Heart right ventricle (tissue), 16 donors: Measurements from ENCODE around the gene TM4SF5. TPM values are rescaled to one million over a fixed set of nuclear protein-coding genes. Genes with fewer than 3 reads are reported as not detected.

Experiments
- ATAC-seq, 8 donors: fragments of 200-7000 bp; cut with Tn5 transposase; one replicate each; pipeline ENCODE4 v1.9.1; 2020; ENCODE audit warnings: mild to moderate bottlenecking in 8 of 8, moderate library complexity in 8 of 8, moderate number of reproducible peaks in 1 of 8
- DNase-seq, 2 donors: peaks; one replicate each; pipeline ENCODE4 v3.0.0-alpha.2; 2020
- H3K27ac ChIP-seq, 10 donors: fragments of 200-600 bp; sonication (generic) in 2 of 10; one replicate each; pipeline versions ENCODE4 v1.5.0 to v1.8.0; 2020 to 2022; ENCODE audit warnings: mild to moderate bottlenecking in 3 of 10
- H3K27me3 ChIP-seq, 7 donors: fragments of 200-600 bp; one replicate each; pipeline ENCODE4 v1.8.0; 2021 to 2022; ENCODE audit warnings: mild to moderate bottlenecking in 2 of 7
- H3K36me3 ChIP-seq, 9 donors: fragments of 200-600 bp; sonication (generic) in 1 of 9; one replicate each; pipeline versions ENCODE4 v1.5.0 to v1.8.0; 2020 to 2022; ENCODE audit warnings: mild to moderate bottlenecking in 2 of 9
- H3K4me1 ChIP-seq, 9 donors: fragments of 200-600 bp; sonication (generic) in 1 of 9; one replicate each; pipeline versions ENCODE4 v1.5.0 to v1.8.0; 2020 to 2022; ENCODE audit warnings: mild to moderate bottlenecking in 4 of 9
- H3K4me3 ChIP-seq, 10 donors: fragments of 200-600 bp; sonication (generic) in 2 of 10; one replicate each; pipeline versions ENCODE4 v1.5.0 to v1.8.0; 2020 to 2022; ENCODE audit warnings: mild to moderate bottlenecking in 7 of 10, moderate library complexity in 2 of 10
- H3K9me3 ChIP-seq, 11 donors: fragments of 200-600 bp in 10 of 11; sonication (generic) in 2 of 11; one replicate each; pipeline versions ENCODE4 v1.5.0 to v1.8.0; 2013 to 2022; ENCODE audit warnings: mild to moderate bottlenecking in 2 of 11, control low read depth in 1 of 11, moderate library complexity in 1 of 11
- CTCF ChIP-seq, 9 donors: fragments of 200-600 bp; sonication (generic) in 2 of 9; IDR thresholded peaks; one replicate each; pipeline versions ENCODE4 v1.5.0 to v1.8.0; 2021 to 2022; ENCODE audit warnings: antibody characterized with exemption in 9 of 9, mild to moderate bottlenecking in 5 of 9, moderate library complexity in 1 of 9
- WGBS, 2 donors: extraction: QIAGEN DNeasy Blood & Tissue Kit; methylation state at CpG; one replicate each; pipeline ENCODE4 v1.1.7; 2013; ENCODE audit warnings: inconsistent platforms in 1 of 2; 5-methylcytosine and 5-hydroxymethylcytosine counted together
- intact Hi-C, 10 donors: fragments of 100-400 bp; cut with DNase I; formaldehyde crosslinking; loops; one replicate each; pipeline versions ENCODE4 v1.11.1 to v1.14.2; 2022
- polyA plus RNA-seq, 2 donors: library from polyadenylated mRNA; stranded (reverse); fragments of 200-250 nt; gene quantifications; one replicate each; pipeline ENCODE4 v1.2.3, GENCODE V29; 2013
- total RNA-seq, 10 donors: library from RNA; stranded (reverse); fragmentation: NEBNext Ultra II Directional in 3 of 10; extraction: Animal tissue kit (Norgen Biotek cat#: 25700) in 3 of 10; gene quantifications; one replicate each; pipeline versions ENCODE4 v1.2.1 to v1.2.4, GENCODE V29; 2021 to 2023
- donor health status: Arrhythmogenic right ventricular cardiomyopathy.
- donor health status: ischemic (EF 13 %, LVEDD 7.1; RV severe dilation, severe dysfunction).
- donor health status: healthy with polysubstance abuse.
- donor health status: DM: no; HTN: yes; CAD: no.
- donor health status: DM: no; HTN: no; CAD: no.
- donor health status: ischemic (EF 25% LVEDD 6.9; RV normal size, moderate dysfunction).
- donor health status: ischemic (EF 25% LVEDD 5.7; RV mildly dilated, moderate dysfunction).
- donor health status: healthy.
- donor health status: DM: yes; HTN: yes; CAD: no.
- donor health status: Ischemic cardiomyopathy.
- donor health status: ischemic (EF 35%, LVEDD 5.7; RV mildly dilated, moderate dysfunction).
- donor health status: nonischemic (EF 11% LVEDD 7.7; RV severe dilation, severe dysfunction).
- donor health status: DM: yes; HTN: yes; CAD: no.
- donor health status: PGD.
- donor health status: ischemic (EF 29% LVEDD 5.4; RV normal size, mild dysfunction).
- donor health status: nonischemic (EF 23%, LVEDD 6.1; RV moderate dilation, normal function).

TM4SF5 gene
- total and polyA plus RNA-seq, 12 donors = not detected

GRCh38 chr17:4812690-4813089 is 41.0 kb downstream of the TM4SF5 start:
- 62 to 71% methylated on average over 7 of the region's 7 CpGs for WGBS, 2 donors
- Histone ChIP-seq H3K4me1 (peaks cover 6 to 26% (median 11%) of the 10 kb centered on the region in 9 donors), H3K9me3 (no peaks in the 10 kb centered on the region), H3K4me3 (no peak overlapping the region), H3K27me3 (no peaks in the 10 kb centered on the region), H3K27ac (peak overlapping the region in 7 of 10 donors; percentile 19 to 55 (median 45)), H3K36me3 (peaks cover 0 to 63% (median 11%) of the 10 kb centered on the region in 9 donors)
- intact Hi-C loops = no loop called here
- ATAC-seq = peak in 4 of 8 donors; percentile 48 to 81 (median 50)
- DNase-seq = no peak
- TF ChIP-seq CTCF (IDR thresholded peaks at IDR 0.05) = no peak

GRCh38 chr17:4815043-4815675 is 43.5 kb downstream of the TM4SF5 start:
- H3K4me1 ChIP-seq = peaks cover 0 to 13% (median 0%) of the 10 kb centered on the region in 9 donors
- no peaks in the 10 kb centered on the region for H3K27me3 ChIP-seq
- no peak overlapping the region for H3K27ac ChIP-seq
- no peak overlapping the region for H3K4me3 ChIP-seq
- WGBS, 2 donors = 85 to 90% methylated on average over 7 of the region's 7 CpGs
- DNase-seq (no peak), ATAC-seq (no peak)
- H3K9me3 ChIP-seq = no peaks in the 10 kb centered on the region
- intact Hi-C loops = no loop called here
- peaks cover 0 to 70% (median 21%) of the 10 kb centered on the region in 9 donors for H3K36me3 ChIP-seq
- TF ChIP-seq CTCF (IDR thresholded peaks at IDR 0.05) = peak in 1 of 9 donors; percentile 21

GRCh38 chr17:4816826-4817225 is 45.1 kb downstream of the TM4SF5 start:
- TF ChIP-seq CTCF (IDR thresholded peaks at IDR 0.05) = no peak
- Histone ChIP-seq H3K9me3 (no peaks in the 10 kb centered on the region), H3K4me3 (no peak overlapping the region), H3K4me1 (peaks cover 0 to 9% (median 0%) of the 10 kb centered on the region in 9 donors), H3K27me3 (no peaks in the 10 kb centered on the region), H3K36me3 (peaks cover 0 to 78% (median 21%) of the 10 kb centered on the region in 9 donors), H3K27ac (no peak overlapping the region)
- 93 to 95% methylated on average over 13 of the region's 13 CpGs for WGBS, 2 donors
- DNase-seq (no peak), ATAC-seq (no peak)
- intact Hi-C loops = no loop called here

GRCh38 chr17:4818276-4818675 is 46.6 kb downstream of the TM4SF5 start:
- TF ChIP-seq CTCF (IDR thresholded peaks at IDR 0.05) = no peak
- H3K9me3 ChIP-seq = no peaks in the 10 kb centered on the region
- peak in 1 of 8 donors; percentile 34 for ATAC-seq
- WGBS, 2 donors = 82 to 83% methylated on average over 12 of the region's 12 CpGs
- H3K4me3 ChIP-seq = no peak overlapping the region
- H3K27me3 ChIP-seq = no peaks in the 10 kb centered on the region
- H3K4me1 ChIP-seq = no peaks in the 10 kb centered on the region
- intact Hi-C loops = no loop called here
- H3K36me3 ChIP-seq = peaks cover 0 to 92% (median 21%) of the 10 kb centered on the region in 9 donors
- DNase-seq = no peak
- H3K27ac ChIP-seq = no peak overlapping the region
